ENCODE data around the gene PLAAT2.

DNA sequence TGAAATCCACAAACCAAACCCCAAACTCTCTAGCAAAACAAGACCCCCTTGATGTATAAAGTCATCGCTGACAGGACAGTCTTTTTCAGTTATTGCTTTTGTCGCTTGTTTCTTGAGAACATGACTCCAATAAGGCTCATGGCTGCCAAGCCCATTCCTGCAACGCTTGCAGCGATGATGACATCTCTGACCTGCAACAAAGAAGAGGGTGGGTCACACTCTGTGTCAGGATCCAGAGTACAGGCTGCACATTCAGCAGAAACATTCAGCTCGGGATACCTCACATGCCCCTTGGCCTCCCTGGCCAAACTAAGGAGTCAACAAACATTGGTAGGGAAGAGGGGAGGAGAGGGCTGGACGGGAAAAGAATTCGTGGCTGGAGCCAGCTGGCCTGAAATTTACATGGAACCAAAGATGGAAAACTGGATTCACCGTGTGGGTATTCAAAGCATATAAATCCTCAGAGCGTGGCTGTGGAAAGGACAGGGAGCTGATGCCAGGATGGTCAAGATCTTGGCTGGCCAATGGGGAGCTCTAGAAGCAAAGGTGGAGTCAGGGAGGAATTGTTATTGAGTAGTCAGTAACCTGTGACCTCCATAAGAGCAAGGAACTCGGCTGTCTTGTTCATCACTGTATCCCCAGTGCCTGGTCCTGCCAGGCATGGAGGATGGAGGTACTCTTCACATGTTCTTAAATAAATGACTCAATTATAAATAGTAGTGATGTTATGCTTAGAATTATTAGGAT is 11.8 kb upstream of the PLAAT2 start:
- TF ChIP-seq, protein P1, sequence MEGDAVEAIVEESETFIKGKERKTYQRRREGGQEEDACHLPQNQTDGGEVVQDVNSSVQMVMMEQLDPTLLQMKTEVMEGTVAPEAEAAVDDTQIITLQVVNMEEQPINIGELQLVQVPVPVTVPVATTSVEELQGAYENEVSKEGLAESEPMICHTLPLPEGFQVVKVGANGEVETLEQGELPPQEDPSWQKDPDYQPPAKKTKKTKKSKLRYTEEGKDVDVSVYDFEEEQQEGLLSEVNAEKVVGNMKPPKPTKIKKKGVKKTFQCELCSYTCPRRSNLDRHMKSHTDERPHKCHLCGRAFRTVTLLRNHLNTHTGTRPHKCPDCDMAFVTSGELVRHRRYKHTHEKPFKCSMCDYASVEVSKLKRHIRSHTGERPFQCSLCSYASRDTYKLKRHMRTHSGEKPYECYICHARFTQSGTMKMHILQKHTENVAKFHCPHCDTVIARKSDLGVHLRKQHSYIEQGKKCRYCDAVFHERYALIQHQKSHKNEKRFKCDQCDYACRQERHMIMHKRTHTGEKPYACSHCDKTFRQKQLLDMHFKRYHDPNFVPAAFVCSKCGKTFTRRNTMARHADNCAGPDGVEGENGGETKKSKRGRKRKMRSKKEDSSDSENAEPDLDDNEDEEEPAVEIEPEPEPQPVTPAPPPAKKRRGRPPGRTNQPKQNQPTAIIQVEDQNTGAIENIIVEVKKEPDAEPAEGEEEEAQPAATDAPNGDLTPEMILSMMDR (IDR thresholded peaks at IDR 0.05): no peak
- TF ChIP-seq EP300 (IDR thresholded peaks at IDR 0.05) (no peak), POLR2AphosphoS5 (IDR thresholded peaks at IDR 0.05) (no peak)

Measured in upper lobe of left lung (tissue), 4 donors.